Peyer's patch (tissue), 4 donors: ENCODE measurements around the gene SLC66A3.

Experiments
- CTCF ChIP-seq, 6 experiments: fragments of 450-650 bp in 4 of 6; fragments of 200-600 bp in 2 of 6; sonication (generic) in 1 of 6; IDR thresholded peaks; one replicate each; pipeline ENCODE4 v1.5.1; 2017 to 2019; ENCODE audit warnings: antibody characterized with exemption in 6 of 6, mild to moderate bottlenecking in 3 of 6, moderate library complexity in 1 of 6
- POLR2A ChIP-seq, 2 donors: fragments of 450-650 bp; IDR thresholded peaks; one replicate each; pipeline ENCODE4 v1.5.1; 2017; ENCODE audit warnings: antibody characterized with exemption in 2 of 2, mild to moderate bottlenecking in 2 of 2, moderate library complexity in 2 of 2

- no peak for TF ChIP-seq POLR2A (IDR thresholded peaks at IDR 0.05)
- TF ChIP-seq CTCF (IDR thresholded peaks at IDR 0.05), result no peak
Measured at GRCh38 chr2:11187731-11188130, 32.5 kb downstream of the SLC66A3 start.
